Daoy (cell line): ENCODE measurements around the gene THOP1. TPM values are rescaled to one million over a fixed set of nuclear protein-coding genes. Genes with fewer than 3 reads are reported as not detected.

ENCODE experiments used
- DNase-seq: peaks from one replicate; pipeline ENCODE4 v3.0.0-alpha.2; 2015; ENCODE audit warnings: low read depth
- total RNA-seq: library from RNA; depleted of rRNA; stranded (reverse); fragments of >200 nt; shearing (Covaris generic); gene quantifications from 2 replicates; pipeline ENCODE4 v1.2.3, GENCODE V29; 2014

THOP1 gene
- total RNA-seq, 1 experiment from 2014 or later: 251 TPM

- no peak for DNase-seq
Observed at GRCh38 chr19:2804156-2805004, 19.1 kb downstream of the THOP1 start.

DNA sequence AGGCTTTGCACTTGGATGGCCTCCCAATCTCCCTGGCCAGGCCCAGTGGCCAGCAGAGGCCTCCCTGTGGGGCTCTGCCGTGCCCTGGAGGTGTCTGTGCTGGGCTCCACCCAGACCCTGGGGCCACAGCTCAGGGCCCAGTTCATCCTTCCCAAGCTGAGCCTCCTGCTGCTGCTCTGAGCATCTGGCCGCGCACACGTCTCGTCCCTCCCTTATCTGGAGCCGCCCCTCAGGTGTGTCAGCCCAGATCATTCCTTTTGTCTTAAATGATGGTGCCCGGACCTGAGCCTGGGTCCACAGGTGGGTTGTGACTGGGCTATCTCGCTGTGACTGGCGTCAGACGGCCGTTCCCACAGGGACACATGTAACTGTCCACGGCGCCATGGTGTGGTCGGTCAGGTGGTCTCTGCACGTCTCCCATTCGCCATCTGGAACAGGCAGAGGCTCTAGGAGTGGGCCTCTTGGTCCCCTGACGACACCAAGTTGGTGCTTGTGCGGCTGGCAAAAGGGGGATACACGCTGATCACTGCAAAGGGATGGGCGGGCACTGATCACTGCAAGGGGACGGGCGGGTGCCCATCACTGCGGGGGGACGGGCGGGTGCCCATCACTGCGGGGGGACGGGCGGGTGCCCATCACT lies 20.1 kb downstream of the THOP1 start:
- no peak for DNase-seq

GRCh38 chr19:2805991-2806649 lies 20.8 kb downstream of the THOP1 start:
- no peak for DNase-seq

DNA sequence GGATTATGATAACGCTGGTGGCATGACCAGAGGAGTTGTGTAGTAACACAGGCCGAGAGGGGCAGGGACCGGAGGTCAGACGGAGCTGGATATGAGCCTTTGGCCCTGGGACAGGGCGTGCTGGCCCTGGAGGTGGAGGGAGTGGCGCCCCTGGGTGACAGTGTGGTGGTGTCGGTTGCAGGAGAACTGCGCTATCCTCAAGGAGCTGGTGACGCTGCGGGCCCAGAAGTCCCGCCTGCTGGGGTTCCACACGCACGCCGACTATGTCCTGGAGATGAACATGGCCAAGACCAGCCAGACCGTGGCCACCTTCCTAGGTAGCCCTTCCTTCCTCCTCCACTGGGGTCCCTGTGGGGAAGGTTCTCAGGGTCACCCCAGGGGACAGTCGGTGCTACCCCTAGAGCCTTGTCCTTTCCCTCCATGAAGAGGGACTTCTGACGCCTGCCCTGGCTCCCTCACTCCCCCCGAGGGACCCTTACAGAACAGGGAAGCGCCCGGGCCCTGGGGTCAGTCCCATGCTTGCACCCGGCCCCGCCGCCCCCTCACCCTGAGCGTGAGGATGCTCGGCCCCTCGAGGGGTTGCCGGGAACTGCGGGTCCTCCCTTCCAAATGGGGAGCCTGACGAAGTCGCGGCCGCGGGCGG lies 21.6 kb downstream of the THOP1 start:
- no peak for DNase-seq

DNA sequence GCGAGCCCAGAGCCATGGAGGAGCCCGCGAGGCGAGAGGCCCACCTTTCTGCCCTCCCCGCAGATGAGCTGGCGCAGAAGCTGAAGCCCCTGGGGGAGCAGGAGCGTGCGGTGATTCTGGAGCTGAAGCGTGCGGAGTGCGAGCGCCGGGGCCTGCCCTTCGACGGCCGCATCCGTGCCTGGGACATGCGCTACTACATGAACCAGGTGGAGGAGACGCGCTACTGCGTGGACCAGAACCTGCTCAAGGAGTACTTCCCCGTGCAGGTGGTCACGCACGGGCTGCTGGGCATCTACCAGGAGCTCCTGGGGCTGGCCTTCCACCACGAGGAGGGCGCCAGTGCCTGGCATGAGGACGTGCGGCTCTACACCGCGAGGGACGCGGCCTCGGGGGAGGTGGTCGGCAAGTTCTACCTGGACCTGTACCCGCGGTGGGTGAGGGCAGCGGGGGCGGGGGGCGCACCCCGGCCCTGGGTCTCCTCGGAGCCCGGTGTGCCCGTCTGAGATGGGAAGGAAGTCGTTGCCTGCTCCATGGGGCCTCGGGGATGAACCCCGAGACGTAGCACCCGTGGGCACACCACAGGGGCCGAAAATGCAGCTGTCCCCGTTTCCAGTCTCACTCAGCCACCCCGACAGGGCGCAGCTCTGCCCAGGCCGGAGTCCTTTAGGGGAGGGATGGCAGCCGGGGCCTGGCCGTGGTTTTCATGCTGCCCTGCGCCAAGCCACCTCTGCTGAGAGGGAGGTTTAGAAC lies 22.3 kb downstream of the THOP1 start:
- DNase-seq: no peak

DNA sequence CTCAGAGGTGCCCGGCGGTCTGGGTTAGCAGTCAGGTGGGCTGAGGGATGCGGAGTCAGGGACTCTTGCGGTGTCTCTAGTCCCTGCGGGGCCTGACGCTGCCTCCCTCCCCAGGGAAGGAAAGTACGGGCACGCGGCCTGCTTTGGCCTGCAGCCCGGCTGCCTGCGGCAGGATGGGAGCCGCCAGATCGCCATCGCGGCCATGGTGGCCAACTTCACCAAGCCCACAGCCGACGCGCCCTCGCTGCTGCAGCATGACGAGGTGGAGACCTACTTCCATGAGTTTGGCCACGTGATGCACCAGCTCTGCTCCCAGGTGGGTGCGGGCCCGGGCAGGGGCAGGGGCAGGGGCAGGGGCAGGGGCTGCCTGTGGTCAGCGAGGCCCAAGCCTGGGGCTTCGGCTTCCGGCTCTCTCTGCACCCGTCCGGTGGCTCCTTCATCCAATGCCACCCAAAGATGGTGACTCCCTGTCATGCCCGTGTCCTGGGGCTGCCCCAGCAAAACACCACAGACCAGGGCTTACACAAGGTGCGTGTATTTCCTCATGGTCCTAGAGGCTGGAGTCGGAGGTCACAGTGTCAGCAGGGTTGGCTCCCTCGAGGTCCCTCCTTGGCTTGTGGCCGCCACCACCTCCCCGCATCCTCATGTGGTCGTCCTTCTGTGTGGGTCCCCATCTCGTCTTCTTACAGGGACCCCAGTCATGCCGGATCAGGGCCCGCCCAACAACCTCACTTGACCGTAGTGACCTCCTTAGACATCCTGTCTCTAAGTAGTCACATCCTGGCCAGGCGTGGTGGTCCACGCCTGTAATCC lies 23.0 kb downstream of the THOP1 start:
- no peak for DNase-seq

DNA sequence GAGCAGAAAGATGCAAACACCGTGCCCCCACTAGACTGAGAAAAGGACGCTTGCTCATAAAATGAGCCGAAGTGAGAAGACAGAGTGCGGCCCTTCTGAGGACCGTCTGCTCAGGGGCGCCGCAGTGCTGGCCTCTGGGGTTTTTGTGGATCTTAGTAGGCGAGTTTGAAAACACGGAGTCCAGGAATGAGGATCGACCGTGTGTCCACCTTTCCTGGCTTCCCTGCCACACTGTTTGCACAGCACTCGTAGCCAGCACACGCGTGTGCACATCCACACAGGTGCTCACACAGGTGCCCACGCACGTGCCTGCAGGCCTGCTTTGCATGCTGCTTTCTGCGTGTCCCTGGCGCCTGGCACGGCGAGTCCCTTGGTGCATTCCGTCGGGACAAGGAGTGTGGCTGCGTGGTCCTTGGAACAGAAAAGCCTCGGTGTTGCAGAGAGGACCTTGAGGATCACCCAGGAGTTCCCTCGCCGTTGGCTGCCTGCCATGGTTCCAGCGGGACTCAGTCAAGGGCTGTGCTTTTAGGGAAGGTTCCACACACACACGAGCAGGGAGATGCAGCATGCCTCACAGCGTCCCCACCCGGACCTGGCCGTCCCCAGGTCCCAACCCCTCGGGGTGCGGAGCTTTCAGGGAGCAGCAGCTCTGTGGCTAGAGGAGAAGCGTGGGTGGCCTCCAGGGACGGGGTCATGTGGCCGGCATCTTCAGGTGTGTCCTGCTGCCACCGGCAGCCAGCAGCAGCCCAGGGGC lies 24.3 kb downstream of the THOP1 start:
- no peak for DNase-seq

GRCh38 chr19:2810141-2811091 lies 25.1 kb downstream of the THOP1 start:
- DNase-seq: no peak

GRCh38 chr19:2811221-2811722 lies 26.0 kb downstream of the THOP1 start:
- no peak for DNase-seq

- DNase-seq: no peak
Observed at GRCh38 chr19:2811735-2812413, 26.6 kb downstream of the THOP1 start.

DNA sequence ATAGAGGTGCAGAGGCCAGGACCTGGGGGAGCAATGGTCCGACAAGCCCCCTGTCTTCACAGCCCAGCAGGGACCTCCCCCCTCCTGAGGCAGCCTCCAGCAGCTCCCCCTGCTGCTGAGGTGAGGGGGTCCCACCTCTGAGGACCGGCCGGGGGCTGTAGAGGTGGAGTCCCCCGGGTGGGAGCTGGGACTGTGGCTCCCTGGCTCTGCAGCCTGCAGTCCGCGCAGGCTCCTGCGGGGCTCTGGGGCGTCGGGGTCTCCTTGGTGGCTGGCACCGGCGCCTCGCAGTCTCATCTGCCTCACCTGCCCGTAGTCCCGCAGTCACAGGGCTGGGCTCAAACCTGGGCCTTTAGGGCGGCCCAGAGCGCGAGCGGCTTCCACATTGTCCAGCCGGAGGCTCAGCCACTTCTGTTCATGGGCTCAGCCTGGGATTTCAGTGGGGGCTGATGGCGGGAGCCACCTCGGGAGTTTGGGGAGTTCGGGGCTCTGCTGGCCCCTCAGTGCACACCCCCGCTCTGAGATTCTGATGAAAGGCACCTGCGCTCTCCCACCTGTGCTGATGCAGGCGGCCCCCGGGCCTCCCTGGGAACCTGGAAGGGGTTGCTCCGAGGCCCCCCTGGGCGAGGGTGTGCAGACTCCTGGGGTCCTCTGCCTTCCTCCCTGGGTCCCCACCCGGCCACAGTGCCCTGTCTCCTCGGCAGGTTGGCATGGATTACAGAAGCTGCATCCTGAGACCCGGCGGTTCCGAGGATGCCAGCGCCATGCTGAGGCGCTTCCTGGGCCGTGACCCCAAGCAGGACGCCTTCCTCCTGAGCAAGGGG lies 27.3 kb downstream of the THOP1 start:
- DNase-seq: no peak

GRCh38 chr19:2813235-2814160 lies 28.2 kb downstream of the THOP1 start:
- no peak for DNase-seq

- no peak for DNase-seq
Observed at GRCh38 chr19:2814426-2814825, 29.1 kb downstream of the THOP1 start.

GRCh38 chr19:2815191-2815614 lies 29.9 kb downstream of the THOP1 start:
- DNase-seq: no peak

DNA sequence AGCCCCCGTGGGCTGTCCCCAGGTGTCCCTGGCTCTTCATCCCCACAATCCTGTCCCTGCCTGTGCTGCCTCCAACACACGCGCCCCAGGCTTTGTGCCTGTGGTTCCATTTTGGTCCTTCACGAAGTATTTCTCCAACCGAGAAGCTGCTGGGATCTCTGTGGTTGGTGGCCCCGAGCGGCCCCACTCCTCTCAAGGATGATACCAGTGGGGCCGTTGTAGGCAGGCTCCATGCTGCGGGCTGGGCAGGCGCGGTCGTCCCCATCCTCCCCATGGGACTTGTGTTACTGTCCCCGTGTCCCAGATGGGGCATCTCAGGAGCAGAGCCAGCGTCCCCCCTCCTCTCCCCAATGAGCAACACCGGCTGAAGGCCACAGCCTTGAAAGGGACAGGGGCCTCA lies 30.6 kb downstream of the THOP1 start:
- no peak for DNase-seq

DNA sequence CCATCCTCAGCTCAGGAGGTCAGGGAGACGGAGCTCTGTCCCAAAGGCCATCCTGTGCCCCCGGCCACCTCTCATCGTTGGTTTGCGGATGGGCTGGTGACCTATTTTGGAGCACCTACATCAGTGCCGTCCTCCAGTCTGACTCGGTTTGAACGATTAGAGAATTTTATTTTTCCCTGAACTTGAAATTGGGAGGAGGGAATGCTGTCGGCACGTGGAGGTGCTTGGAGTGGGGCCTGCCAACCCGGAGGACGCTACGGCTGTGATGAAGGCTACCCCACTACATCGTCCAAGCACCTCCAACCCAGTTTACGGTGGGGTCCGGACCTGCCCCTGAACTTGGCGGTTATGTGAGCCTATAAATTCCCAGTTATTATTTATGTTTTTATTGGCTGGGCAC lies 31.3 kb downstream of the THOP1 start:
- DNase-seq: no peak
